Endothelial cell of umbilical vein (primary cell): ENCODE data around the gene TRAF3. TPM values are rescaled to one million over a fixed set of nuclear protein-coding genes. Genes with fewer than 3 reads are reported as not detected.

Source experiments
- BruUV-seq: library from RNA; stranded (reverse); fragments of 400-500 nt; replicated peaks from 2 replicates; lab custom pipeline; 2021; lab: Mats Ljungman, UMichigan
- CTCF ChIA-PET: fragments of 300-600, 350-600 bp; sonication (Branson Sonifier 250); formaldehyde crosslinking; loops from one replicate; lab custom pipeline; 2021; ENCODE audit warnings: antibody characterized with exemption, inconsistent platforms; lab: Charles Lee
- POLR2A ChIA-PET: fragments of 300-600, 350-600 bp; sonication (Branson Sonifier 250); formaldehyde crosslinking; loops from one replicate; lab custom pipeline; 2021; ENCODE audit warnings: antibody characterized with exemption, inconsistent platforms; lab: Charles Lee
- DNase-seq: peaks from one replicate; pipeline ENCODE4 v3.0.0-alpha.2; 2011; ENCODE audit warnings: low read depth, low spot score
- FAIRE-seq: peaks from 2 replicates; lab custom pipeline; 2011; peaks lifted over from hg19 to GRCh38; lab: Jason Lieb, UNC
- H2AFZ ChIP-seq: 2 replicates; pipeline ENCODE4 v1.6.0; 2012; ENCODE audit warnings: low read depth, low read length, control low read depth, inconsistent platforms
- H3K27ac ChIP-seq: 2 replicates; pipeline ENCODE4 v1.5.1; 2011; ENCODE audit warnings: low read depth, mild to moderate bottlenecking, control low read depth, low read length, moderate library complexity; ENCODE audit not compliant: insufficient read depth
- H3K27me3 ChIP-seq, 2 experiments: 2 replicates each; pipeline versions ENCODE4 v1.6.0 to v1.6.1; 2011; ENCODE audit warnings: low read length in 2 of 2, mixed read lengths in 1 of 2; ENCODE audit not compliant: control insufficient read depth in 2 of 2, insufficient read depth in 2 of 2
- H3K36me3 ChIP-seq, 2 experiments: 2 replicates in 1 of 2; 3 replicates in 1 of 2; pipeline ENCODE4 v1.5.1; 2011; ENCODE audit warnings: low read length in 2 of 2, mild to moderate bottlenecking in 1 of 2, moderate library complexity in 1 of 2; ENCODE audit not compliant: control insufficient read depth in 2 of 2, insufficient read depth in 2 of 2; ENCODE audit errors: extremely low read depth in 1 of 2
- H3K4me1 ChIP-seq: 3 replicates; pipeline ENCODE4 v1.5.1; 2011; ENCODE audit warnings: mild to moderate bottlenecking, low read length; ENCODE audit not compliant: control insufficient read depth, insufficient read depth; ENCODE audit errors: extremely low read depth
- H3K4me2 ChIP-seq: 2 replicates; pipeline ENCODE4 v1.6.1; 2011; ENCODE audit warnings: low read length, control low read depth, mixed read lengths; ENCODE audit not compliant: insufficient read depth
- H3K4me3 ChIP-seq, 3 experiments: fragments of 200-600 bp in 1 of 3; sonication (generic), shearing (Covaris generic) in 1 of 3; replicated peaks in 1 of 3; 2 replicates each; pipeline ENCODE4 v1.5.1; 2011 to 2016; ENCODE audit warnings: control low read depth in 3 of 3, low read length in 3 of 3, mild to moderate bottlenecking in 2 of 3, inconsistent platforms in 1 of 3, low read depth in 1 of 3, moderate library complexity in 1 of 3; ENCODE audit not compliant: insufficient read depth in 1 of 3
- H3K79me2 ChIP-seq: 2 replicates; pipeline ENCODE4 v1.6.0; 2012; ENCODE audit warnings: low read length, inconsistent platforms; ENCODE audit not compliant: control insufficient read depth, insufficient read depth
- H3K9ac ChIP-seq: replicated peaks from 2 replicates; pipeline ENCODE3; 2011; ENCODE audit warnings: low read length, control low read depth; ENCODE audit not compliant: insufficient read depth; ENCODE audit errors: extremely low read depth
- H3K9me1 ChIP-seq: replicated peaks from 3 replicates; pipeline ENCODE4 v1.6.0; 2011; ENCODE audit warnings: mild to moderate bottlenecking, low read length; ENCODE audit not compliant: control insufficient read depth, insufficient read depth; ENCODE audit errors: extremely low read depth
- H3K9me3 ChIP-seq: replicated peaks from 2 replicates; pipeline ENCODE4 v1.5.1; 2012; ENCODE audit warnings: low read length, inconsistent platforms; ENCODE audit not compliant: control insufficient read depth, insufficient read depth
- H4K20me1 ChIP-seq: replicated peaks from 2 replicates; pipeline ENCODE3; 2011; ENCODE audit warnings: mild to moderate bottlenecking, low read length; ENCODE audit not compliant: control insufficient read depth, insufficient read depth; ENCODE audit errors: extremely low read depth
- CTCF ChIP-seq, 2 donors: IDR thresholded peaks; 1 replicate in 1 of 2; 2 replicates in 1 of 2; pipeline ENCODE4 v1.5.1; 2011; ENCODE audit warnings: low read length in 2 of 2, mild to moderate bottlenecking in 2 of 2, moderate library complexity in 2 of 2, control low read depth in 1 of 2, inconsistent platforms in 1 of 2, low read depth in 1 of 2; ENCODE audit not compliant: insufficient read depth in 1 of 2; ENCODE audit errors: extremely low read depth in 1 of 2
- EZH2 ChIP-seq: IDR thresholded peaks from 2 replicates; pipeline ENCODE4 v1.6.1; 2012; ENCODE audit warnings: borderline replicate concordance, low read depth, mild to moderate bottlenecking, moderate library complexity, low read length, inconsistent platforms; ENCODE audit not compliant: severe bottlenecking
- FOS ChIP-seq: IDR thresholded peaks from 2 replicates; pipeline ENCODE4 v1.6.1; 2011; ENCODE audit warnings: mild to moderate bottlenecking, low read length, moderate library complexity, borderline replicate concordance; ENCODE audit not compliant: insufficient read depth
- GATA2 ChIP-seq: IDR thresholded peaks from 2 replicates; pipeline ENCODE4 v1.7.0; 2011; ENCODE audit warnings: low read depth, mild to moderate bottlenecking, moderate library complexity, mixed read lengths, low read length; ENCODE audit not compliant: insufficient read length, insufficient read depth
- JUN ChIP-seq: IDR thresholded peaks from 2 replicates; pipeline ENCODE4 v1.6.1; 2011; ENCODE audit warnings: borderline replicate concordance, low read depth; ENCODE audit not compliant: insufficient read length, insufficient read depth
- MAX ChIP-seq: IDR thresholded peaks from 2 replicates; pipeline ENCODE4 v1.6.1; 2011; ENCODE audit not compliant: insufficient read depth, insufficient read length
- MYC ChIP-seq: IDR thresholded peaks from one replicate; pipeline ENCODE4 v1.6.1; 2011; ENCODE audit warnings: mild to moderate bottlenecking, low read depth, low read length
- POLR2A ChIP-seq: IDR thresholded peaks from 2 replicates; pipeline ENCODE4 v1.6.1; 2012; ENCODE audit warnings: low read depth, mild to moderate bottlenecking, control low read depth, low read length
- POLR2AphosphoS5 ChIP-seq: IDR thresholded peaks from 2 replicates; pipeline ENCODE4 v1.6.1; 2012; ENCODE audit warnings: low read depth, mild to moderate bottlenecking, control low read depth, low read length, moderate library complexity; ENCODE audit not compliant: insufficient read depth
- dilution Hi-C: fragments of 300-500 bp; cut with MboI; formaldehyde crosslinking; loops from one replicate; pipeline ENCODE4 v1.15.0; 2019; ENCODE audit warnings: low sequenced_read_pairs; ENCODE audit not compliant: extremely low pct_ligation_motif_present
- intact Hi-C: fragments of 100-400 bp; cut with micrococcal nuclease; formaldehyde crosslinking; loops from one replicate; pipeline ENCODE4 v1.10.0; 2022
- polyA plus RNA-seq, 4 experiments: library from polyadenylated mRNA; depleted of rRNA in 3 of 4; stranded (reverse) in 3 of 4; unstranded in 1 of 4; fragments of >200 nt; gene quantifications; 2 replicates each; pipeline versions ENCODE4 v1.2.1 to v1.2.3, GENCODE V29; 2011 to 2012; ENCODE audit warnings: missing spikeins in 1 of 4
- total RNA-seq: library from RNA; stranded (reverse); gene quantifications from 2 replicates; pipeline ENCODE4 v1.2.3, GENCODE V29; 2021

Gene TRAF3
- total and polyA plus RNA-seq, 2 donors (not counting 3 experiments of a cell fraction or from before 2014, with no cell fraction given) = 14.4 to 27.6 TPM

- Histone ChIP-seq H4K20me1 (no peaks in the 10 kb centered on the region), H2AFZ (no peak overlapping the region), H3K4me3 (no peak overlapping the region), H3K4me1 (peaks cover 3% of the 10 kb centered on the region), H3K9me3 (no peaks in the 10 kb centered on the region), H3K79me2 (no peaks in the 10 kb centered on the region), H3K4me2 (no peak overlapping the region), H3K27ac (no peak overlapping the region), H3K27me3 (peaks cover 0 to 3% of the 10 kb centered on the region in 2 experiments), H3K9me1 (no peaks in the 10 kb centered on the region), H3K36me3 (no peaks in the 10 kb centered on the region), H3K9ac (no peak overlapping the region)
- dilution Hi-C loops (no loop called here), intact Hi-C loops (no loop called here)
- DNase-seq = no peak
- FAIRE-seq = no peak
- ChIA-PET CTCF (no interaction called here), POLR2A (no interaction called here)
- TF ChIP-seq GATA2 (no peak), POLR2A (no peak), CTCF (IDR thresholded peaks at IDR 0.05; ENCODE audit: extremely low read depth in 1 of 2, insufficient read depth in 1 of 2, low read depth in 1 of 2, low read length in 2 of 2) (no peak), MYC (no peak), FOS (no peak), JUN (no peak), EZH2 (no peak), POLR2AphosphoS5 (no peak), MAX (no peak)
- no TSS peak for BruUV-seq
Measured at GRCh38 chr14:102771144-102771543, 6.1 kb upstream of the TRAF3 start.
